Measurements from ENCODE around the gene UBL3. TPM values are rescaled to one million over a fixed set of nuclear protein-coding genes. Genes with fewer than 3 reads are reported as not detected.

UBL3 gene
- total RNA-seq, 5 donors from 2014 or later (not counting 1 experiment from before 2014, with no cell fraction given) = 32.7 to 42.1 (median 34.6) TPM

GRCh38 chr13:29861694-29862110 is 11.3 kb upstream of the UBL3 start:
- no peaks in the 10 kb centered on the region for H3K4me1 ChIP-seq (ENCODE audit: control insufficient read depth in 1 of 2, extremely low read depth in 1 of 2, insufficient read depth in 2 of 2, low read length in 2 of 2)
- Mint-ChIP-seq H3K9me3 (no peaks in the 10 kb centered on the region), H3K27ac (no peak overlapping the region), H3K4me1 (peaks cover 0 to 4% (median 0%) of the 10 kb centered on the region in 3 donors), H3K36me3 (no peaks in the 10 kb centered on the region), H3K27me3 (peaks cover 3 to 12% of the 10 kb centered on the region in 2 donors), H3K4me3 (no peak overlapping the region)
- DNase-seq (no peak), ATAC-seq (replicated peaks in 1 of 4) (no peak)
- H3K27ac ChIP-seq (ENCODE audit: low read length) = no peak overlapping the region
- no peak overlapping the region for H3K4me3 ChIP-seq (ENCODE audit: control insufficient read depth in 1 of 2, extremely low read depth in 1 of 2, low read length in 1 of 2)
- ChIA-PET POLR2A (interaction anchor here in 1 of 2 donors (0.6 kb wide), 1 partner anchor 47 kb away, joined by 3 read pairs; no protein-coding TSS in a partner anchor), CTCF (interaction anchor here in 1 of 2 donors (0.8 kb wide), 1 partner anchor 12 kb away, joined by 3 read pairs; no protein-coding TSS in a partner anchor)
- no peaks in the 10 kb centered on the region for H3K36me3 ChIP-seq (ENCODE audit: control insufficient read depth in 2 of 2, extremely low read depth in 1 of 2, insufficient read depth in 1 of 2, low read length in 1 of 2)
- H3K27me3 ChIP-seq (replicated peaks in 1 of 2; ENCODE audit: control insufficient read depth in 2 of 2, extremely low read depth in 1 of 2, insufficient read depth in 2 of 2, low read length in 1 of 2) = peaks cover 0 to 10% of the 10 kb centered on the region in 2 experiments
- WGBS (ENCODE audit: insufficient coverage) = 96% methylated on average over 4 of the region's 8 CpGs
- H3K9me3 ChIP-seq = no peaks in the 10 kb centered on the region

- no peak overlapping the region for H3K27ac Mint-ChIP-seq
- Histone ChIP-seq H3K4me3 (ENCODE audit: control insufficient read depth in 1 of 2, extremely low read depth in 1 of 2, low read length in 1 of 2) (no peak overlapping the region), H3K9me3 (no peaks in the 10 kb centered on the region), H3K27me3 (replicated peaks in 1 of 2; ENCODE audit: control insufficient read depth in 2 of 2, extremely low read depth in 1 of 2, insufficient read depth in 2 of 2, low read length in 1 of 2) (peaks cover 0 to 10% of the 10 kb centered on the region in 2 experiments), H3K36me3 (ENCODE audit: control insufficient read depth in 2 of 2, extremely low read depth in 1 of 2, insufficient read depth in 1 of 2, low read length in 1 of 2) (no peaks in the 10 kb centered on the region), H3K4me1 (ENCODE audit: control insufficient read depth in 1 of 2, extremely low read depth in 1 of 2, insufficient read depth in 2 of 2, low read length in 2 of 2) (no peaks in the 10 kb centered on the region), H3K27ac (ENCODE audit: low read length) (no peak overlapping the region)
- ChIA-PET POLR2A (no interaction called here), CTCF (no interaction called here)
- peaks cover 0 to 10% of the 10 kb centered on the region in 2 donors for H3K27me3 Mint-ChIP-seq
- no peaks in the 10 kb centered on the region for H3K36me3 Mint-ChIP-seq
- DNase-seq (no peak), ATAC-seq (replicated peaks in 1 of 4) (no peak)
- H3K4me3 Mint-ChIP-seq = no peak overlapping the region
- peaks cover 0 to 7% (median 1%) of the 10 kb centered on the region in 3 donors for H3K4me1 Mint-ChIP-seq
- H3K9me3 Mint-ChIP-seq = no peaks in the 10 kb centered on the region
- 83% methylated on average over 4 of the region's 4 CpGs for WGBS (ENCODE audit: insufficient coverage)
Observed at GRCh38 chr13:29859971-29860370, 9.6 kb upstream of the UBL3 start.

- H3K4me1 Mint-ChIP-seq = peaks cover 0 to 8% (median 4%) of the 10 kb centered on the region in 3 donors
- H3K27me3 Mint-ChIP-seq = peaks cover 0 to 4% of the 10 kb centered on the region in 2 donors
- WGBS (ENCODE audit: insufficient coverage) = no CpG with 5 or more reads among the region's 4 CpGs
- no peaks in the 10 kb centered on the region for H3K27me3 ChIP-seq (replicated peaks in 1 of 2; ENCODE audit: control insufficient read depth in 2 of 2, extremely low read depth in 1 of 2, insufficient read depth in 2 of 2, low read length in 1 of 2)
- no peaks in the 10 kb centered on the region for H3K9me3 Mint-ChIP-seq
- H3K36me3 ChIP-seq (ENCODE audit: control insufficient read depth in 2 of 2, extremely low read depth in 1 of 2, insufficient read depth in 1 of 2, low read length in 1 of 2) = no peaks in the 10 kb centered on the region
- ChIA-PET CTCF (no interaction called here), POLR2A (no interaction called here)
- H3K4me1 ChIP-seq (ENCODE audit: control insufficient read depth in 1 of 2, extremely low read depth in 1 of 2, insufficient read depth in 2 of 2, low read length in 2 of 2) = no peaks in the 10 kb centered on the region
- no peak overlapping the region for H3K27ac Mint-ChIP-seq
- H3K4me3 ChIP-seq (ENCODE audit: control insufficient read depth in 1 of 2, extremely low read depth in 1 of 2, low read length in 1 of 2) = no peak overlapping the region
- H3K27ac ChIP-seq (ENCODE audit: low read length) = no peak overlapping the region
- H3K9me3 ChIP-seq = no peaks in the 10 kb centered on the region
- no peak for DNase-seq
- H3K4me3 Mint-ChIP-seq = no peak overlapping the region
- ATAC-seq (replicated peaks in 1 of 4) = no peak
- H3K36me3 Mint-ChIP-seq = no peaks in the 10 kb centered on the region
Observed at GRCh38 chr13:29858667-29859066, 8.2 kb upstream of the UBL3 start.

- H3K36me3 Mint-ChIP-seq = no peaks in the 10 kb centered on the region
- no peaks in the 10 kb centered on the region for H3K36me3 ChIP-seq (ENCODE audit: control insufficient read depth in 2 of 2, extremely low read depth in 1 of 2, insufficient read depth in 1 of 2, low read length in 1 of 2)
- POLR2A ChIA-PET = interaction anchor here in 1 of 2 donors (0.5 kb wide), 1 partner anchor 8 kb away, joined by 3 read pairs; the partner anchor contains the start of gene UBL3
- H3K27ac Mint-ChIP-seq = no peak overlapping the region
- no peaks in the 10 kb centered on the region for H3K9me3 Mint-ChIP-seq
- DNase-seq (no peak), ATAC-seq (replicated peaks in 1 of 4) (no peak)
- WGBS (ENCODE audit: insufficient coverage) = no CpG with 5 or more reads among the region's 1 CpG
- H3K9me3 ChIP-seq = no peaks in the 10 kb centered on the region
- CTCF ChIA-PET = no interaction called here
- peaks cover 0 to 4% of the 10 kb centered on the region in 2 donors for H3K27me3 Mint-ChIP-seq
- no peaks in the 10 kb centered on the region for H3K4me1 ChIP-seq (ENCODE audit: control insufficient read depth in 1 of 2, extremely low read depth in 1 of 2, insufficient read depth in 2 of 2, low read length in 2 of 2)
- no peak overlapping the region for H3K4me3 ChIP-seq (ENCODE audit: control insufficient read depth in 1 of 2, extremely low read depth in 1 of 2, low read length in 1 of 2)
- no peak overlapping the region for H3K4me3 Mint-ChIP-seq
- no peaks in the 10 kb centered on the region for H3K27me3 ChIP-seq (replicated peaks in 1 of 2; ENCODE audit: control insufficient read depth in 2 of 2, extremely low read depth in 1 of 2, insufficient read depth in 2 of 2, low read length in 1 of 2)
- H3K27ac ChIP-seq (ENCODE audit: low read length) = no peak overlapping the region
- H3K4me1 Mint-ChIP-seq = peaks cover 0 to 8% (median 4%) of the 10 kb centered on the region in 3 donors
Observed at GRCh38 chr13:29858231-29858630, 7.8 kb upstream of the UBL3 start.

- Mint-ChIP-seq H3K4me3 (no peak overlapping the region), H3K27me3 (no peaks in the 10 kb centered on the region), H3K9me3 (no peaks in the 10 kb centered on the region), H3K4me1 (peaks cover 0 to 8% (median 4%) of the 10 kb centered on the region in 3 donors), H3K27ac (no peak overlapping the region), H3K36me3 (no peaks in the 10 kb centered on the region)
- ChIA-PET POLR2A (interaction anchor here in 1 of 2 donors (0.5 kb wide), 1 partner anchor 46 kb away, joined by 3 read pairs; no protein-coding TSS in a partner anchor), CTCF (no interaction called here)
- Histone ChIP-seq H3K27me3 (replicated peaks in 1 of 2; ENCODE audit: control insufficient read depth in 2 of 2, extremely low read depth in 1 of 2, insufficient read depth in 2 of 2, low read length in 1 of 2) (no peaks in the 10 kb centered on the region), H3K36me3 (ENCODE audit: control insufficient read depth in 2 of 2, extremely low read depth in 1 of 2, insufficient read depth in 1 of 2, low read length in 1 of 2) (no peaks in the 10 kb centered on the region), H3K4me1 (ENCODE audit: control insufficient read depth in 1 of 2, extremely low read depth in 1 of 2, insufficient read depth in 2 of 2, low read length in 2 of 2) (no peaks in the 10 kb centered on the region), H3K9me3 (no peaks in the 10 kb centered on the region), H3K4me3 (ENCODE audit: control insufficient read depth in 1 of 2, extremely low read depth in 1 of 2, low read length in 1 of 2) (no peak overlapping the region), H3K27ac (ENCODE audit: low read length) (no peak overlapping the region)
- DNase-seq = no peak
- ATAC-seq (replicated peaks in 1 of 4) = no peak
- WGBS (ENCODE audit: insufficient coverage) = no CpG with 5 or more reads among the region's 2 CpGs
Observed at GRCh38 chr13:29857085-29857484, 6.7 kb upstream of the UBL3 start.

- Mint-ChIP-seq H3K27ac (no peak overlapping the region), H3K36me3 (no peaks in the 10 kb centered on the region), H3K27me3 (no peaks in the 10 kb centered on the region), H3K4me3 (no peak overlapping the region), H3K4me1 (peaks cover 0 to 8% (median 4%) of the 10 kb centered on the region in 3 donors), H3K9me3 (no peaks in the 10 kb centered on the region)
- ChIA-PET POLR2A (interaction anchor here in 1 of 2 donors (0.5 kb wide), 1 partner anchor 46 kb away, joined by 3 read pairs; no protein-coding TSS in a partner anchor), CTCF (interaction anchor here in 1 of 2 donors (0.6 kb wide), 1 partner anchor 150 kb away, joined by 3 read pairs; no protein-coding TSS in a partner anchor)
- no peaks in the 10 kb centered on the region for H3K9me3 ChIP-seq
- no peak for DNase-seq
- no CpG with 5 or more reads among the region's 2 CpGs for WGBS (ENCODE audit: insufficient coverage)
- H3K4me3 ChIP-seq (ENCODE audit: control insufficient read depth in 1 of 2, extremely low read depth in 1 of 2, low read length in 1 of 2) = no peak overlapping the region
- H3K27me3 ChIP-seq (replicated peaks in 1 of 2; ENCODE audit: control insufficient read depth in 2 of 2, extremely low read depth in 1 of 2, insufficient read depth in 2 of 2, low read length in 1 of 2) = no peaks in the 10 kb centered on the region
- no peak overlapping the region for H3K27ac ChIP-seq (ENCODE audit: low read length)
- H3K36me3 ChIP-seq (ENCODE audit: control insufficient read depth in 2 of 2, extremely low read depth in 1 of 2, insufficient read depth in 1 of 2, low read length in 1 of 2) = no peaks in the 10 kb centered on the region
- H3K4me1 ChIP-seq (ENCODE audit: control insufficient read depth in 1 of 2, extremely low read depth in 1 of 2, insufficient read depth in 2 of 2, low read length in 2 of 2) = no peaks in the 10 kb centered on the region
- no peak for ATAC-seq (replicated peaks in 1 of 4)
Observed at GRCh38 chr13:29856426-29856825, 6.0 kb upstream of the UBL3 start.
